Activated CD8-positive, alpha-beta memory T cell treated with anti-CD3 and anti-CD28 coated beads for 48 hours (primary cell): ENCODE measurements around the gene PIGN.
"Not testable (repeated sequence)": the region's sequence is repeated elsewhere in the genome, so short reads cannot be mapped to it uniquely, and the experiment has no call there.

Experiments
- DNase-seq, 3 experiments: peaks; one replicate each; pipeline ENCODE4 v3.0.0-alpha.2; 2020; ENCODE audit warnings: low read depth in 2 of 3, low spot score in 2 of 3

PIGN gene

DNA sequence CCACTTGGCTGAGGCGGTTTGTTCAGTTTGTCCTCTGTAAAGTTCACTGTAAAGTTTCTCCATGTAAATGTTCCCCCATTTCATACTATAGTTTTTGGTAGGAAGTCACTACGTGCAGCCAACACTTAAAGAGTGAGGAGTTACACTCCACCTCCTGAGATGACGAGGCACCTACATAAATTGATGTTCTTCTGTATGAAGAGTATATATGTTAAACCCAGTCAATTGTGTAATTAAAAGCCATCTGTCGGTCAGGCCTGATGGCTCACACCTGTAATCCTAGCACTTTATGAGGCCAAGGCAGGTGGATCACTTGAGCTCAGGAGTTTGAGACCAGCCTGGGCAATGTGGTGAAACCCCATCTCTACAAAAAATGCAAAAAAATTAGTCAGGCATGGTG is 7.6 kb downstream of the PIGN start:
- no peak for DNase-seq

DNA sequence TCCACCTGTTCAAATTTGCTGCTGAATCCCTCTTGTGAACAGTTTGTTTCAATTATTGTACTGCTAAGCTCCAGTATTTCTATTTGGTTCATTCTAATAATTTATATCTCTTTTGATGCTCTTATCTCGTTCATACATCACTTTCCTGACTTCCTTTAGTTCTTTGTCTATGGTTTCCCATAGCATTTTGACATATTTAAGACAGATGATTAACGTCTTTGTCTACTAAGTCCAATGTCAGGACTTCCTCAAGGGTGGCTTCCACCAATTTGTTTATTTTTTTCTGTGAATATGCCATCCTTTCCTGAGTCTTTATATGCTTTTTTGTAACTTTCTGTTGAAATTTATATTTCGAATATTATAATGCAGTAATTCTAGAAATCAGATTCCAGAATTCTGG is 9.6 kb downstream of the PIGN start:
- DNase-seq, result no peak

DNA sequence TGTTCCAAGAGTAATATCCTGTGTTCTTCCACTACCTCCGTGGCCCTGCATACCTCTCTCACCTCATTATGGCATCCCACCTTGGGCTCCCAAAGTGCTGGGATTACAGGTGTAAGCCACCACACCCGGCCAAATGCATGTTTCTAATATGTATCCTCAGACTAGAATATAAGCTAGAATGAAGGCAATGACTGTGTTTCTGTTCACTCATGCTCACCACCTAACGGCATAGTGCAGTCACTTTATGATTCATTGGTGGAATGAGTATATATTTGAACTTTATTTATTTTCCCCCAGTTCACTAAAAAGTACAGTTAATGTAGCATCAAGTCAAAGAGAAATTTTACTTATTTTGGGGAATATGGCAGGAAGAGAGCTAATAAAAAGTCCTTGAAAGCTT is 11.3 kb downstream of the PIGN start:
- DNase-seq, result no peak

DNA sequence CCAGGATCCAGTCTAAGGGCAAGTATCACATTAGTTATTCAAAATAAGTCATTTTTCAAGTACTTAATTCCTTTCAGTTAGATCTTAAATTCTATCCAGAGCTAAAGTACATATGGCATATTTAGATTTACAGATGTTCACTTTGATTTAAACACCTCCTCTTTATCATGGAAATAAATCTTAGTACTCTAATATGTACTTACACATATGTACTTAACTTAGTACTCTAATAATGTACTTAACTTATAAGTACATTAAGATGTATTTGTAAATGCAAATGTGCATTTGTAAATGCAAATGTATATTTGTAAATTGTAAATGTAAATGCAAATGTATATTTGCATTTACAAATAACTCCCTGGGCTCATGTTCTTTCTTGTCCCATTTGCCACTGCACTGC is 14.6 kb downstream of the PIGN start:
- no peak for DNase-seq

DNA sequence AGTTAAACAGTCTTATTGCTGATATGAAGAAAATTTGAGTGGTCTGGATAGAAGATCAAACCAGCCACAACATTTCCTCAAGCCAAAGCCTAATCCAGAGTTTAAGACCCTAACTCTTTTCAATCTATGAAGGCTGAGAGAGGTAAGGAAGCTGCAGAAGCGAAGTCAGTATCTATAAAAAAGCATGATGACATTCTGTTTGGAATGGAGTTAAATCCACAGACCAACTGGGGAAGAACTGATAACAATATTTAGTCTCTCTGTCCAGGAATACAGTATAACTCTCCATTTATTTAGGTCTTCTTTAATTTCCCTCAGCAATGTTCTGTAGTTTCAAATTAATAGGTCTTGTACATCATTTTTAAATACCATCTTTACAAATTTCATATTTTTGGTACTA is 16.0 kb downstream of the PIGN start:
- no peak for DNase-seq

DNA sequence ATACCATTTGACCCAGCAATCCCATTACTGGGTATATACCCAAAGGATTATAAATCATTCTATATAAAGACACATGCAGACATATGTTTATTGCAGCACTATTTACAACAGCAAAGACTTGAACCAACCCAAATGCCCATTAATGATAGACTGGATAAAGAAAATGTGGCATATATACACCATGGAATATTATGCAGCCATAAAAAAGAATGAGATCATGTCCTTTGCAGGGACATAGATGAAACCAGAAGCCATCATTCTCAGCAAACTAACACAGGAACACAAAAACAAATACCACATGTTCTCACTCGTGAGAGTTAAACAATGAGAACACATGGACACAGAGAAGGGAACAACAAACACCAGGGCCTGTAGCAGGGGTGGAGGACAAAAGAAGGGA is 20.3 kb downstream of the PIGN start:
- not testable (repeated sequence) for DNase-seq

DNA sequence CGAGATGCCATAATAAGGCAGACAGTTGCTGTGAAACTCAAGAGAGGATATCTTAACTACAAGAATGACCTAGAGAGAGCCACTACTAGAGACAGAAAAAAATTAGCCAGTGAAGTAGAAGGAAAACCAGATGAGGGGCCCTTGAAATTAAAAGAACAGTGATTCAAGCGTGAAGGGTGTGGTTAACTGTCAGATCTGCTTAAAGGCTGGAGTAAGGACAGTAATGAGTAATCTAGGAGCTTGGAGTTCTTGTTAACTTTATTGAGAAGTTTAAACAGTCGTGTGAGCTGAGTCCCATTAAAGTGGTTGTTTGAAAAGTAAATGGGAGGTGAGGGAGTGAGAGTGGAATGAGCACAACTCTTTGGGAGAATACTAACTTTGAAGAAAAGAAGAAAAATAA is 21.3 kb downstream of the PIGN start:
- DNase-seq, result no peak

DNA sequence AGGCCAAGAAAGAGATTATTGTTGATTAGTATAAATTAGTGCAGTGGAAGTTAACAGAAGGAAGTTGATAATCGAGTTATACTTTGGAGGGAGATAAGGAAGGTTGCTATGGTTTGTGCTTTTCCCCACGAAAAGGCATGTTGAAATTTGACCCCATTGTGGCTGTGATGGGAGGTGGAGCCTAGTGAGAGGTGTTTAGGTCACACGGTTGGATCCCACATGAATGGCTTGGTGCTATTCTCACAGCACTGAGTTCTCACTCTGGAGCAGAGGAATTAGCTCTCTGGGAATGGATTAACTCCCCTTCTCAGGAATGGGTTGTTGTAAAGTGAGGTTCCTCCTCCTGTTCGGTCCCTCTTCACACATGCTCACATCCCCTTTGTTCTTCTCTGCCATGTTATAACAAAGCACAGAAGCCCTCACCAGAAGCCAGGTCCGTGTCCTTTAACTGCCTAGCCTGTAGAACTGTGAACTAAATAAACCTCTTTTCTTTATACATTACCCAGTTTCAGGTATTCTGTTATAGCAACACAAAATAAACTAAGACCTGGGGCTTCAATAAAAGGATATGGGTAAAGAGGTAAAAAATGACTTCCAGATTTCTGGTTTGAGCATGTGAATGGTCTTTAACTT is 21.9 kb downstream of the PIGN start:
- no peak for DNase-seq

DNA sequence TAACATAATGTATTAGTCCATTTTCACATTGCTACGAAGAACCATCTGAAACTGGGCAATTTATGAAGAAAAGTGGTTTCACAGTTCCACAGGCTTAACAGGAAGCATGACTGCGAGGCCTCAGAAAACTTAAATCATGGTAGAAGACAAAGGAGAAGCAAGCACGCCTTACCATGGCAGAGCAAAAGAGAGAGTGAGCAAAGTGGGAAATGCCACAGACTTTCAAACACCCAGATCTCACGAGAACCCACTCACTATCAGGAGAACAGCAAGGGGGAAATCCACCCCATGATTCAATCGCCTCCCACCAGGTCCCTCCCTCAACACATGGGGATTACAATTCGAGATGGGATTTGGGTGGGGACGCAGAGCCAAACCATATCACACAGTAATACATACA is 22.5 kb downstream of the PIGN start:
- DNase-seq, result no peak

DNA sequence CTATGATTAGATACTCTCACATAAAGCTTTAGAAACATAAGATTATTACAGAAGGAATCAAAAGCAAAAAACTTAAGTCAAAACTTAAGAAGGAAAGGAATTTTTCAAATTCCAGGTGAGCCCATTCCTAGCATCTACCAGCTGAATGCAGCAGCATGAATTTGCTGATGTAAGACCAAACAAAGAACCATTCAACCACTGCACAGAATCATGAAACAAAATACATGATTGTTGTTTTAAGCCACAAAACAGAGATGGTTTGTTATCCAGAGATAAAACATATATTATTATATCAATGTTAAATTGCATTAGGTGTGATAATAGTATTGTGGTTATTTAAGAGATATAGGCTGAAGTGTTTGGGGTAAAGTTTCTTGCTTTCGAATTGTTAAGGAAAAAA is 29.0 kb downstream of the PIGN start:
- no peak for DNase-seq

DNA sequence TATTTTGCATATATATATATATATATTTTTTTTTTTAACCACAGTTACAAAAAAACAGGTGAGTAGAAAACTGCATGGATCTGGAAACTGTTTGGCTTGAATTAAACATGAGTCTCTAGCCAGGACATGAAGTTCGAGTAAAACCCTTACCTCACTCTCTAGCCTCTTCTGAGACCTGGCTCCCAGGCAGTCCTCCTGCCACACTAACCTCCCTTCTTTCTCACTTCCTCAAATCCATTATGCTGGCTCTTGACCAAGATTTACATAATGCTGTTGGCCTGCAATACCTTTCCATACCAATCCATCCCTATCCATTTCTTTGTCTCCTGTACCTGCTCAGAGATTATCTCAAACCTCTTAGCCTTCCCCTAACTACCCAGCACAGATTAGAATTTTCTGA is 34.0 kb downstream of the PIGN start:
- DNase-seq, result no peak

DNA sequence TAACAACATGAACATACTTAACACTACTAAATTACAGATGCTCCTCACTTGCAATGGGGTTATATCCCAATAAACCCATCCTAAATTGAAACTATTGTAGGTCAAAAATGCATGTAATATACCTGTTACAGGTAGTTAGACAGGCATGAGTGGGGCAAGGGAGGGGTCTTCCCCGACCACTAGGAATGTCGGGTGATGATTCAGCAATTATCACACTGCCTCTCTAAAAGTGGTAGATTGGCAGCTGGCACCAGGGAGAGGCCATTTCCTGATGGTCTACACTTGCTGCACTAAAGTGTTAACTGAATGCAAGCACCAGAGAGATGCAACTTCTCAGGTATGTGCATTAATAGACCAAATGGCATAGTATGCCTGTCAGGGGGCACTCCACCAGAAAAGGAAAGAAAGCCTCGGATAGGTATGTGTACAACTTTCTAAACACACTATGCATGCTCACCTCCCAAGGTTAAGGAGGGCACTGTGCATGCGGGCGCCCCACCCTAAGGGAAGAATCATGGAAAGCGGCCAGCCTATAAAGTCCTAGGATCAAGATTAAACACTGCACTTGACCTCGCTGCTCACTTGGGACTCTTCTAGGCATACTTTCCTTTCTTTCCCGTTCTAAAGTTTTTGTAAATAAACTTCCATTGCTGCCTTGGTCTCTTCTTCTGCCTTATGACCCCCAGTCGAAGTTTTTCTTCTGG is 35.6 kb downstream of the PIGN start:
- no peak for DNase-seq

DNA sequence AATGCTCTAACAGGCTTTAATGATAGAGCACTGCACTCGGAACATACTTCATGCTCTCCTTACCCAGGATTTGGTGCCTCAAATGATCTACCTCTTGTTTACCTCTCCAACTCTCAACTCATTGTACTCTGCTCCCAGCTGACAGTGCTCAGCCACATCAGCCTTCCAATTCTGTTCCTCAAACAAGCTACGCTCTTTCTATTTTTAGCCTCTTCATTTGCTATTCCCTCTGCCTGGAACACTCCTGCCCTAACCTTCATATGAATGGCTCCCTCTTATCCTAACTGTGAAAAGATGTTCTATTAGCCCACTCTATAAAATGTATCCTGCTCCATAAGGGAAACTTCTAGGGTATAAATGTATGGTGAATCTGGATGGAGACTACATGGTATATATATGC is 42.5 kb downstream of the PIGN start:
- no peak for DNase-seq

DNA sequence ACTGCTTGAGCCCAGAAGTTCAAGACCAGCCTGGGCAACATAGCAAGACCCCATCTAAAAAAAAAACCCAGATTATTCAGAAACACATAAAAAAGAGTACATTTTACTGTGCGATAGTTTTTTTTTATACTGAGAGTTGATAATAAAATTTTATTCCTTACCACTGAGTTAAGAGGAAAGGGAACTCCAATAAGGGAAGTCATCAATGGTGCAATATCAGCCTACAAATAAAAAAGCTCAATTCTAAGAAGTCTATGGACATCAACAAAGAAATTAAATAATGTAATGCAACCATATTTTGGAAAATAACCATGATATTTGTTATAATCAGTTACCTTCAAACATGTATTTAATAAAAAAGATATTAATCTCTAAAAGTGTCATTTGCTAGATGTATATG is 46.6 kb downstream of the PIGN start:
- no peak for DNase-seq

DNA sequence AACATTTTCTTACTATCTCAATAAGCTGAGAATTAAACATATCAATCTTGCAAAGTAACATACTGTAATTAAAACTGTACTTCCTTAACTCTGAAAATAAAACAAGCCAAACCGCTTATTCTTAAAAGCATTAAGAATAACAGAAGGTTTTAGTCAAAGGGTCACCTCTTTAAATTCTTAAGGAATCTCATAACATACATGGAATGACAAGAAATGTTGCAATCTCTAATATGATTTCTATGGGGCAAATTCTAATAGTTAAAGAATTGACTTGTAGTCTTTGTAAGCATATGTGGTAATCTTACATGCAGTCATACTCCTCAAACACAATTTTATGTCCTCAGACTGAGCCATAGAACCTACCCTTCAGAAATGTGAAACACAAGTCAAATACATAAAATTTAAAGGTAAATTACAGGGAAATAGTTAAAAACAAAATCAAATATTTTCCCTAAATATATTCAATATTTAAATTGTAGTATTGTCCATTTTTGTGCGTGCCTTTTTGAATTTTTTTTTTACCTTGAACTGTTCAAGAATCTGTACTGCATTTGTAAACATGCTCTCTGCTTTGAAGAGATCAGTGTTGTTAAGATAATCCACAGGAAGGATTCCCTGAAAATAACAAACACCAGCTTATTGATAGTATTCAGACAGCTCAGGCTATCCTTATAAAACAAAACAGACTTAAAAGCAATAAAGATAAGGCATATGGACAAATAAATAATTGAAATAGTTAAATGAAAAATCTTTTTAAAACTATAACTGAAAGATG is 48.2 kb downstream of the PIGN start:
- no peak for DNase-seq

DNA sequence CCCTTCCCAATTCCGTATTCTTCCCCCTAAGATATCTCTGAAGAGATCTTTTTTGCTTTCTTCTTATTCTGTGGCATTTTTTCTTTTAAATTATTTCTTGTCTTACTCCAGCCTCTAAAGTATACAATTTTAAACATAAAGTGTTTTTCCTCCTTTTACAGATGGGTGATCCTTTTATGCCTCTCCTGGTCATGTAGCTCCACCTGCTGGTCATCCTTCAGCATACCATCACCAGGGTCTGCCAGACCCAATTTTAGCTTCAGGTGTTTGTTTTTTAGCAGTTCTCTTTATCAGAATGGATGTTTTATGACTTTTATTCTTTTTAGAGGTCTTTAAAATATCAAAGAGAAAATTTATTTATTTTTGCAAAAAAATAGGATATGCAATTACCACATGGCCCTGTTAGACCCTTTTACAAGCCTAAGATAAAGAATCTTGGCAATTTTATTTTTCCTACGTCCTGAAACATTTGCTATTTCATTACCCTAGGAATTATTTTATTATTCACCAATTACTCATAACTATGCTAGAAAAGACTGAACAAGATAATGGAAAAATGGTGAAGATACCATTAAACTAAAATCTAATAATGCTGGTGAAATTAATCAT is 55.5 kb downstream of the PIGN start:
- peak in 2 of 3 experiments; percentile 11 to 32 for DNase-seq

DNA sequence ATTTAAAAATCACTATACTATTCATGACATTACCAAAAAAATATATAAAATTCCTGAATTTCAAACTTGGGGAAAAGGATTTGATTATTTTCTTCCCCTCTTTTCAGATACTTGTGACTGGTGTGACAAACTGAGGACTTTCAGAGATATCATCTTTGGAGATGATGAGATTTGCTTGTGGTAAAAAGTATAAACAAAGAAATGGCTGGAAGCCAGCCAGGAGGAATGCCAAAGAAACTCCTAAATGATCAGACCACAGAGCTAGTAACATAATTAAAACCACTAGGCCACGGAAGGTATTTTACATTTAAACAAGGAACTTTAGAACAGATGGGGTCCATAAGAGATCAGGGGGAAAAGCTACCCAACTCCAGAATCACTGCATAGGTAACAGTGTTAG is 58.7 kb downstream of the PIGN start:
- no peak for DNase-seq

DNA sequence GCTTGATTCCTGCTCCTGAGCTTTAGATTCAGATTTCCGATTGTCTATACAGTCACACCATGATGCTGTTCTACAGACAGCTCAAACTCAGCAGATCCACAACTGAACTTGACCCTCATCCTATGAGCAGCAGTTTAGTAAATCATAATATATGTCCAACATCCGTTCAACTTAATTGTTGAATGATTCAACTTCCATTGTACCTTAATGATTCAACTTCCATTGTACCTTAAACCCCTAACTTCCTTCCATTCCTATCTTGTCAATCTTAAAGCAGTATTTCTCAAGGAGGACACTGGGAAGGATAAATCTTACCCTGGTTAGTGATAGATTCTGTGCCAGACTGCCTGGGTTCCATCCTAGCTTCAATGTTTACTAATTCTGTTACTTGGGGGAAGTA is 60.1 kb downstream of the PIGN start:
- DNase-seq, result no peak

DNA sequence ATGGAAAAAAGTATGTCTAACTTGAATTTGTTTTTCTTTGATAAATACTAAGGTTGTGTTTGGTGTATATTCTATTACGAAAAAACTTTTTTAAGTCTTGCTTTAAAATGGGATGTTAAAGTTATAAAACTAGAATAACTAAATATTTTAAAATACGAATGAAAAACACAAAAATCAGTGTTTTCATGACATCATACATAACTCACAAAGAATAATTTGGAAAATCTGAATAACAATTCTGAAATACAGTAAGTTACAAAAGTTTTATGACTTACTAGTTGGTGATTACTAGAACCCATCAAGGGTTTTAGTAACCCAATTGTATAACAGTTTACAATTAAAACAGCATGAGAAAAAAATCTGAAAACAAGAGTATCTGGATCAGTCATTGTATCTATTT is 61.2 kb downstream of the PIGN start:
- no peak for DNase-seq

DNA sequence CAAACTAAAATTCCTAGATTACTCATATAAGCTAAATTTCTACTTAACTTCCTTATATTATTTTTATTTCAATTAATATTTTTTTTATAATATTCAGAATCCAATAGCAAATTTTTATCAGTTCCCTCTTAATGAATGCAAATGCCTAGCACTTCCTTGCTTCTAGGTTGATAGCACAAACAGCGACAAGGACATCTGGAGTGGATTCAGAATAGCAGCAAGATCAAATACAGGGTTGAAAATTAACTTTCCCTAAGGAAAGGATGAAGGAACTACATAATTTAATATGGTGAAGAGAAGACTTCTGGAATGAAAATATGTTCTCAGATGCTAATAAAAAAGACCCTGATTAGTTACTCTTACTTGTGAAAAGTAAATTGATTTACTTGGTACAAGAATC is 64.5 kb downstream of the PIGN start:
- no peak for DNase-seq

DNA sequence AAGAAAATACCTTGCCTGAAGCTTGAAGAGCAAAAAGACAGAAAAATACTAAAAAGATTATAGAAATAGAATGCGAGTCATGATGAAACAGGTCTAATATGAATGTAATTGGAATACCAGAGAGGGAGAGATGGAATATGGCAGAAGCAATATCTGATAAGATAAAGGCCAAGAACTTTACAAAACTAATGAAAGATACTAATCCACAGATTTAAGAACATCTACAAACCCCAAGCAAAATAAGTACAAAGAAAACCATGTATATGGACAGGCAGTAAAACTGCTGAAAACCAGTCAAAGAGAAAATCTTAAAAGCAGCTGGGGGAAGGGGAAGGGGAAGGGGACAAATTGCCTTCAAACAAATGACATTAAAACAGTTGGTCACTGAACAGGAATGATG is 67.0 kb downstream of the PIGN start:
- DNase-seq, result no peak

DNA sequence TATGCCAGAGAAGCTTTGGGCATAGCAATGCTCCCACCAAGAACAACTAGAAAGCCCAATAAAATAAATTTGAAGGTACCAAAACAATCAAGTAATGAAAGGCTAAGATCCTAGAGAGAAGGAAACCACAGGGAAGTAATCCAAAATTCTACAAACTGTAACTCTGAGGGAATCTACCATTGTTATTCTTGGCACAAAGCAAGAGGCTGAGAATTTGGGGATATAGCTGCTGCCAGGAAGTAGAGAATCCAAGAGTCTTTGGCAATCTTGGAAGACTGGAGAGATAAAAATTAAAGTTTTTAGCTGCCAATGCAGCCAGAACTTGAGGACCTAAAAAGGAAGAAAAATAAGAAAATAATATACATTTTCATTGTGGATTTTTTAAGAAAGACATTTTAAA is 68.5 kb downstream of the PIGN start:
- no peak for DNase-seq
